Measurements from ENCODE around the gene TLK1.

Gene TLK1

GRCh38 chr2:170991398-170992182 lies 169.1 kb downstream of the TLK1 start:
- Histone ChIP-seq H3K27ac (ENCODE audit: low read length) (no peak overlapping the region), H3K4me3 (ENCODE audit: low read depth in 1 of 2, low read length in 2 of 2) (no peak overlapping the region), H3K4me1 (ENCODE audit: control insufficient read depth in 1 of 2, insufficient read depth in 2 of 2, low read length in 2 of 2) (no peaks in the 10 kb centered on the region), H3K9me3 (ENCODE audit: control insufficient read depth in 1 of 2, low read length in 2 of 2) (no peaks in the 10 kb centered on the region), H3K36me3 (ENCODE audit: control insufficient read depth in 1 of 2, insufficient read depth in 2 of 2, low read length in 2 of 2) (peaks cover 25 to 37% of the 10 kb centered on the region in 2 donors), H3K27me3 (ENCODE audit: low read depth, low read length) (no peaks in the 10 kb centered on the region)

- Histone ChIP-seq H3K27me3 (ENCODE audit: low read depth, low read length) (no peaks in the 10 kb centered on the region), H3K9me3 (ENCODE audit: control insufficient read depth in 1 of 2, low read length in 2 of 2) (no peaks in the 10 kb centered on the region), H3K4me3 (ENCODE audit: low read depth in 1 of 2, low read length in 2 of 2) (no peak overlapping the region), H3K4me1 (ENCODE audit: control insufficient read depth in 1 of 2, insufficient read depth in 2 of 2, low read length in 2 of 2) (no peaks in the 10 kb centered on the region), H3K27ac (ENCODE audit: low read length) (no peak overlapping the region), H3K36me3 (ENCODE audit: control insufficient read depth in 1 of 2, insufficient read depth in 2 of 2, low read length in 2 of 2) (peaks cover 0 to 15% of the 10 kb centered on the region in 2 donors)
Observed at GRCh38 chr2:170986566-170987258, 174.0 kb downstream of the TLK1 start.

DNA sequence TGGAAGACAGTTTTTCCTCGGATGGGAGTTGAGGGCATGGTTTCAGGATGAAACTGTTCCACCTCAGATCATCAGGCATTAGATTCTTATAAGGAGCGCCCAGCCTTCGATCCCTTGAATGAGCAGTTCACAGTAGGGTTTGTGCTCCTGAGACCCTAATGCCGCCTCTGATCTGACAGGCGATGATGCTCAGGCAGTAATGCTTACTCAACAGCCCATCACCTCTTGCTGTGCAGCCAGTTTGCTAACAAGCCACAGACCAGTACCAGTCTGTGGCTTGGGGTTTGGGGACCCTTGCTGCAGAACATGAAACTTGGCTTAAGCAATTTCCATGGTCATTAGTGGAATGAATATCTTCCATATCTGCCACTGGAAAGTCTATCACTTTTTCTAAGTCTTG lies 175.3 kb downstream of the TLK1 start:
- no peak overlapping the region for H3K4me3 ChIP-seq (ENCODE audit: low read depth in 1 of 2, low read length in 2 of 2)

DNA sequence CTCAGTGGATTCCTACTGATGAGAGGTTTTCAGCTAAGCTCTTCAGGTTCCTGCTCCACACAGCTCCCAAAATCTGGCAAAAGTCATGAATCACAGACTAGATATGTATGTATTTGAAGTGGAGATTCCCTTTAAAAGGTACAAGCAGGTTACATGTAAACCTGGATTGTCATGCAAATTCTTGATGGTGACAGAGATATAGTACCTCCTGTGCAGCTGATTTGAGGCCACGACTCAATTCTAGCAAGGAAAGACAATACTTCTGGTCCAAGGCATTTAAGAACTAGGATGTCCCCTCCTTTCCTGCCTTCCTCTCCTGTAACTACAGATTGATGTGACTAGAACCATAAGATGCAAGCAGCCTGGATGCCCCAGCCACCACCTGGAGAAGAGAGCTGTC lies 176.6 kb downstream of the TLK1 start:
- H3K36me3 ChIP-seq (ENCODE audit: control insufficient read depth in 1 of 2, insufficient read depth in 2 of 2, low read length in 2 of 2): peaks cover 0 to 9% of the 10 kb centered on the region in 2 donors
- no peaks in the 10 kb centered on the region for H3K27me3 ChIP-seq (ENCODE audit: low read depth, low read length)
- H3K27ac ChIP-seq (ENCODE audit: low read length): no peak overlapping the region
- H3K9me3 ChIP-seq (ENCODE audit: control insufficient read depth in 1 of 2, low read length in 2 of 2): no peaks in the 10 kb centered on the region
- no peak overlapping the region for H3K4me3 ChIP-seq (ENCODE audit: low read depth in 1 of 2, low read length in 2 of 2)
- H3K4me1 ChIP-seq (ENCODE audit: control insufficient read depth in 1 of 2, insufficient read depth in 2 of 2, low read length in 2 of 2): no peaks in the 10 kb centered on the region

More for the DNA sequence above, 175.3 kb downstream of the TLK1 start:
- H3K27ac ChIP-seq (ENCODE audit: low read length): no peak overlapping the region
- H3K27me3 ChIP-seq (ENCODE audit: low read depth, low read length): no peaks in the 10 kb centered on the region
- H3K36me3 ChIP-seq (ENCODE audit: control insufficient read depth in 1 of 2, insufficient read depth in 2 of 2, low read length in 2 of 2): peaks cover 0 to 15% of the 10 kb centered on the region in 2 donors
- no peaks in the 10 kb centered on the region for H3K4me1 ChIP-seq (ENCODE audit: control insufficient read depth in 1 of 2, insufficient read depth in 2 of 2, low read length in 2 of 2)
- no peaks in the 10 kb centered on the region for H3K9me3 ChIP-seq (ENCODE audit: control insufficient read depth in 1 of 2, low read length in 2 of 2)

DNA sequence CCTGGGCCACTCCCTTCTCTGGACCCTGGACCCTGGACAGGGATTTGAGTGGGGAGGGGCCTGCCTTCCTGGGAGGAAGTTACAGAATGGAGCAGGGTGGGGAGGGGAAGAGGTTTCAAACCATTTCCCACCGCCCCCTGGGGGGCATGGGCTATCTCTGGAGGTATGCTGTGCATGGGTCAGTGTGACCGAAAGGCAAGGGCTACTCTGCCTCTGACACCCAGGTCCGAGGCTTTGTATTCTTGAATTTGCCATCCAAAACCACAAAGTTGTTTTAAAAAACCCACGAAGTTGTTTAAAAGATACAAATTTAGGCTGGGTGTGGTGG lies 184.8 kb downstream of the TLK1 start:
- Histone ChIP-seq H3K27ac (ENCODE audit: low read length) (no peak overlapping the region), H3K9me3 (ENCODE audit: control insufficient read depth in 1 of 2, low read length in 2 of 2) (no peaks in the 10 kb centered on the region), H3K36me3 (ENCODE audit: control insufficient read depth in 1 of 2, insufficient read depth in 2 of 2, low read length in 2 of 2) (no peaks in the 10 kb centered on the region), H3K4me3 (ENCODE audit: low read depth in 1 of 2, low read length in 2 of 2) (no peak overlapping the region), H3K27me3 (ENCODE audit: low read depth, low read length) (no peaks in the 10 kb centered on the region), H3K4me1 (ENCODE audit: control insufficient read depth in 1 of 2, insufficient read depth in 2 of 2, low read length in 2 of 2) (peaks cover 0 to 9% of the 10 kb centered on the region in 2 donors)

GRCh38 chr2:170975127-170975942 lies 185.4 kb downstream of the TLK1 start:
- no peak overlapping the region for H3K27ac ChIP-seq (ENCODE audit: low read length)

GRCh38 chr2:170974304-170974993 lies 186.2 kb downstream of the TLK1 start:
- Histone ChIP-seq H3K9me3 (ENCODE audit: control insufficient read depth in 1 of 2, low read length in 2 of 2) (no peaks in the 10 kb centered on the region), H3K36me3 (ENCODE audit: control insufficient read depth in 1 of 2, insufficient read depth in 2 of 2, low read length in 2 of 2) (no peaks in the 10 kb centered on the region), H3K27me3 (ENCODE audit: low read depth, low read length) (no peaks in the 10 kb centered on the region), H3K27ac (ENCODE audit: low read length) (no peak overlapping the region), H3K4me1 (ENCODE audit: control insufficient read depth in 1 of 2, insufficient read depth in 2 of 2, low read length in 2 of 2) (peaks cover 0 to 9% of the 10 kb centered on the region in 2 donors), H3K4me3 (ENCODE audit: low read depth in 1 of 2, low read length in 2 of 2) (peak overlapping the region; percentile 61 to 62)

More at GRCh38 chr2:170975127-170975942, 185.4 kb downstream of the TLK1 start:
- Histone ChIP-seq H3K4me1 (ENCODE audit: control insufficient read depth in 1 of 2, insufficient read depth in 2 of 2, low read length in 2 of 2) (peaks cover 0 to 9% of the 10 kb centered on the region in 2 donors), H3K36me3 (ENCODE audit: control insufficient read depth in 1 of 2, insufficient read depth in 2 of 2, low read length in 2 of 2) (no peaks in the 10 kb centered on the region), H3K9me3 (ENCODE audit: control insufficient read depth in 1 of 2, low read length in 2 of 2) (no peaks in the 10 kb centered on the region), H3K4me3 (ENCODE audit: low read depth in 1 of 2, low read length in 2 of 2) (no peak overlapping the region), H3K27me3 (ENCODE audit: low read depth, low read length) (no peaks in the 10 kb centered on the region)

DNA sequence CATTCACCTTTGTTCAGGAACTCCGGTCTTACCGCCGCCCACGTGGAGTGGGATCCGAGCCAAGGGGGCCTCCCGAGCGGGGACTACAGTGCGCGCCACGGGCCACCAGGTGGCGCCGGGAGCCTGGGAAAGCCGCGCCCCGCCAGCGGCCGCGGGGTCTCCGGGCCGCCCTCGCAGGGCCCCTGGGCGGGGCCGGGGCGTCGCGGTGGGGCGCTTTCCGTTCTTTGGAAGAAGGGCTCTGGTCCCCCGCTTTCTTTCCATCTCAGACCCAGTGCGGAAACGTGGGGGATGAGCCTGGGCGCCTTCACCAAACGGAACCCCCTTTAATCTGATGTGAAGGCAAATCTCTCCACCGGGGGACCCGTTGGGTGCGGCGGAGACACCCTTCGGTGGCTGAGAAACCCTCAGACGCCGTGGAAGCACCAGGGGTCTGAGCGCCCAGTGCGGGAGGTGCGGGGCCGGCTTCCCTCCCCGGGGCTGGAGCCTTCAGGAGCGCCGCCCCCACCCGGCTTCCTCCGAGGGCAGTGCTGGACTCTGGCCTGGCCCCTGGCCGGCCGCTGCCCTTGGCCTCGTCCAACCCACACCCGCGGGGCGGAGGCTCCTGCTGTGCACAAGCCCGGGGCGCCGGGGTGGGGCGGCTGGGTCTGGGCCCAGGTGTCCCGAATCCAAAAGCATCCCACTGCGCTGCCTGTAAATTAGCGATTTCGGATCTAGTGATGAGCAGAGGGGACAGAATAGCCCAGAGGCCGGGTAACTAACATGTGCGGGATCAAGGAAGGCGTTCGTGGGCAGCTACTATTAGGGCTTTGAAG lies 187.0 kb downstream of the TLK1 start:
- Histone ChIP-seq H3K4me3 (ENCODE audit: low read depth in 1 of 2, low read length in 2 of 2) (peak overlapping the region; percentile 61 to 62), H3K9me3 (ENCODE audit: control insufficient read depth in 1 of 2, low read length in 2 of 2) (no peaks in the 10 kb centered on the region), H3K4me1 (ENCODE audit: control insufficient read depth in 1 of 2, insufficient read depth in 2 of 2, low read length in 2 of 2) (peaks cover 0 to 9% of the 10 kb centered on the region in 2 donors), H3K36me3 (ENCODE audit: control insufficient read depth in 1 of 2, insufficient read depth in 2 of 2, low read length in 2 of 2) (no peaks in the 10 kb centered on the region), H3K27ac (ENCODE audit: low read length) (no peak overlapping the region), H3K27me3 (ENCODE audit: low read depth, low read length) (no peaks in the 10 kb centered on the region)

DNA sequence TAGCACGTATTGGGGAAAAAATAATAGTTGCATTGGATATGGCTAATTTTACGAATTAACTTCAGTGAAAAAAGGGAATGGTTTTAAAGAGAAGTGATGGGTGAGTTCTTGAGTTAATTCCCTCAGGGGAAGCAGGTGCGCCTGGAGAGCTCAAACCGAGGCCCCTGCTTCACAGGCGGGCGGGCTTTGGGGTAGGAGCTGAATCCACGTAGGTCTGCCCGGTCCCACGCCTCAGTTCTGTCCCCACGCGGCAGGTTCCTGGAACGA lies 187.5 kb downstream of the TLK1 start:
- Histone ChIP-seq H3K4me1 (ENCODE audit: control insufficient read depth in 1 of 2, insufficient read depth in 2 of 2, low read length in 2 of 2) (peaks cover 0 to 9% of the 10 kb centered on the region in 2 donors), H3K27ac (ENCODE audit: low read length) (no peak overlapping the region), H3K9me3 (ENCODE audit: control insufficient read depth in 1 of 2, low read length in 2 of 2) (no peaks in the 10 kb centered on the region), H3K4me3 (ENCODE audit: low read depth in 1 of 2, low read length in 2 of 2) (peak overlapping the region; percentile 61 to 62), H3K36me3 (ENCODE audit: control insufficient read depth in 1 of 2, insufficient read depth in 2 of 2, low read length in 2 of 2) (no peaks in the 10 kb centered on the region), H3K27me3 (ENCODE audit: low read depth, low read length) (no peaks in the 10 kb centered on the region)

GRCh38 chr2:170972296-170973224 lies 188.1 kb downstream of the TLK1 start:
- peaks cover 0 to 9% of the 10 kb centered on the region in 2 donors for H3K4me1 ChIP-seq (ENCODE audit: control insufficient read depth in 1 of 2, insufficient read depth in 2 of 2, low read length in 2 of 2)
- H3K27ac ChIP-seq (ENCODE audit: low read length): no peak overlapping the region
- no peaks in the 10 kb centered on the region for H3K9me3 ChIP-seq (ENCODE audit: control insufficient read depth in 1 of 2, low read length in 2 of 2)
- H3K36me3 ChIP-seq (ENCODE audit: control insufficient read depth in 1 of 2, insufficient read depth in 2 of 2, low read length in 2 of 2): peaks cover 0 to under 1% of the 10 kb centered on the region in 2 donors
- H3K4me3 ChIP-seq (ENCODE audit: low read depth in 1 of 2, low read length in 2 of 2): peak overlapping the region in 1 of 2 donors; percentile 61
- no peaks in the 10 kb centered on the region for H3K27me3 ChIP-seq (ENCODE audit: low read depth, low read length)
